Measurements from ENCODE around the gene MREG.

MREG gene

GRCh38 chr2:215919624-215920243, 93.6 kb downstream of the MREG start:
- H4K20me1 ChIP-seq (ENCODE audit: control insufficient read depth, insufficient read depth, low read depth, low read length), result no peaks in the 10 kb centered on the region
- H3K9me3 ChIP-seq (ENCODE audit: control insufficient read depth, insufficient read depth, low read length), result no peaks in the 10 kb centered on the region
- no peaks in the 10 kb centered on the region for H3K36me3 ChIP-seq (ENCODE audit: control insufficient read depth, low read length)
- H3K4me2 ChIP-seq (ENCODE audit: low read length), result no peak overlapping the region
- H3K27ac ChIP-seq (ENCODE audit: low read depth, low read length), result no peak overlapping the region
- no peaks in the 10 kb centered on the region for H3K4me1 ChIP-seq (ENCODE audit: control insufficient read depth, low read length)
- TF ChIP-seq, protein P1, sequence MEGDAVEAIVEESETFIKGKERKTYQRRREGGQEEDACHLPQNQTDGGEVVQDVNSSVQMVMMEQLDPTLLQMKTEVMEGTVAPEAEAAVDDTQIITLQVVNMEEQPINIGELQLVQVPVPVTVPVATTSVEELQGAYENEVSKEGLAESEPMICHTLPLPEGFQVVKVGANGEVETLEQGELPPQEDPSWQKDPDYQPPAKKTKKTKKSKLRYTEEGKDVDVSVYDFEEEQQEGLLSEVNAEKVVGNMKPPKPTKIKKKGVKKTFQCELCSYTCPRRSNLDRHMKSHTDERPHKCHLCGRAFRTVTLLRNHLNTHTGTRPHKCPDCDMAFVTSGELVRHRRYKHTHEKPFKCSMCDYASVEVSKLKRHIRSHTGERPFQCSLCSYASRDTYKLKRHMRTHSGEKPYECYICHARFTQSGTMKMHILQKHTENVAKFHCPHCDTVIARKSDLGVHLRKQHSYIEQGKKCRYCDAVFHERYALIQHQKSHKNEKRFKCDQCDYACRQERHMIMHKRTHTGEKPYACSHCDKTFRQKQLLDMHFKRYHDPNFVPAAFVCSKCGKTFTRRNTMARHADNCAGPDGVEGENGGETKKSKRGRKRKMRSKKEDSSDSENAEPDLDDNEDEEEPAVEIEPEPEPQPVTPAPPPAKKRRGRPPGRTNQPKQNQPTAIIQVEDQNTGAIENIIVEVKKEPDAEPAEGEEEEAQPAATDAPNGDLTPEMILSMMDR (IDR thresholded peaks at IDR 0.05; ENCODE audit: low read depth, low read length, poor library complexity, severe bottlenecking), result no peak
- TF ChIP-seq EZH2phosphoT487 (IDR thresholded peaks at IDR 0.05; ENCODE audit: borderline replicate concordance, low read length), result no peak
- H3F3A ChIP-seq (ENCODE audit: control insufficient read depth, insufficient read depth), result no peaks in the 10 kb centered on the region
- no peak overlapping the region for H3K4me3 ChIP-seq (ENCODE audit: low read length)
- H3K9me2 ChIP-seq (replicated peaks; ENCODE audit: control insufficient read depth, low read length), result no peaks in the 10 kb centered on the region
- H3K79me2 ChIP-seq (ENCODE audit: control insufficient read depth, low read length), result no peaks in the 10 kb centered on the region
- H3K27me3 ChIP-seq (ENCODE audit: control insufficient read depth, low read length), result 0 out of 2 replicates have a peak, but pooled peaks cover 6% of the 10 kb centered on the region

DNA sequence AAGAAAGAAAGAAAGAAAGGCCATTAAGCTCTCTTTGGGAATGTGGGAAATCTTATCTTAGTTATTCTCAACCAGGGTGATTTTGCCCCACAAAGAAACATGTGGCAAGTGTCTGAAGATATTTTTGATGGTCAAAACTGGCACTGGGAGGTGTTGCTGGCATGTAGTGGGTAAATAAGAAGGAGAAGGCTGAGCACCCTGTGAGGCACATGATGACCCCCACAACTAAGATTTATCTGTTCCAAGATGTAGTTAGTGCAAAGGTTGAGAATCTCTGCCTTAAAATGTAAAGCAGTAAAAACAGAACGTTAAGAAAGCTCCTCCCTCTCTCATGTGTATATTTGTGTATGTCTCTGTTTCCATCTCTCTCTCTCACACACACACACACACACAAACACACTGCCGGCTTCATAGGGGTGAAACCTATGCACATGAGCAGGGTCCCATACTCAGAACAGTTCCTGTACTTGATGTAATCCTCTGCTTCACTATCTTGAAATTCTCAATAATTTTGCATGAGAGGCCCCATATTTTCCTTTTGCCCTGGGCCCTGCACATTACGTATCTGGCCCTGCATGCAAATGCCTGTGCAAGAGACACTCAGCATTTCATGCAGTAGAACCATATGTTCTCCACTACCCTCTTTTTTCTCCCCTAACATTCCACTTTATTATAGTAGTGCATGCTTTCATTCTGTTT, 94.3 kb downstream of the MREG start:
- H3F3A ChIP-seq (ENCODE audit: control insufficient read depth, insufficient read depth), result no peaks in the 10 kb centered on the region
- H3K4me2 ChIP-seq (ENCODE audit: low read length), result no peak overlapping the region
- H3K9me3 ChIP-seq (ENCODE audit: control insufficient read depth, insufficient read depth, low read length), result no peaks in the 10 kb centered on the region
- no peak for TF ChIP-seq EZH2phosphoT487 (IDR thresholded peaks at IDR 0.05; ENCODE audit: borderline replicate concordance, low read length)
- TF ChIP-seq, protein P1 (IDR thresholded peaks at IDR 0.05; ENCODE audit: low read depth, low read length, poor library complexity, severe bottlenecking), result no peak
- H3K27me3 ChIP-seq (ENCODE audit: control insufficient read depth, low read length), result 0 out of 2 replicates have a peak, but pooled peaks cover 6% of the 10 kb centered on the region
- H4K20me1 ChIP-seq (ENCODE audit: control insufficient read depth, insufficient read depth, low read depth, low read length), result no peaks in the 10 kb centered on the region
- H3K4me1 ChIP-seq (ENCODE audit: control insufficient read depth, low read length), result no peaks in the 10 kb centered on the region
- no peak overlapping the region for H3K4me3 ChIP-seq (ENCODE audit: low read length)
- no peak overlapping the region for H3K27ac ChIP-seq (ENCODE audit: low read depth, low read length)
- H3K9me2 ChIP-seq (replicated peaks; ENCODE audit: control insufficient read depth, low read length), result no peaks in the 10 kb centered on the region
- H3K79me2 ChIP-seq (ENCODE audit: control insufficient read depth, low read length), result no peaks in the 10 kb centered on the region
- H3K36me3 ChIP-seq (ENCODE audit: control insufficient read depth, low read length), result no peaks in the 10 kb centered on the region

- Histone ChIP-seq H3K27me3 (ENCODE audit: control insufficient read depth, low read length) (0 out of 2 replicates have a peak, but pooled peaks cover 6% of the 10 kb centered on the region), H4K20me1 (ENCODE audit: control insufficient read depth, insufficient read depth, low read depth, low read length) (no peaks in the 10 kb centered on the region), H3K4me3 (ENCODE audit: low read length) (no peak overlapping the region), H3F3A (ENCODE audit: control insufficient read depth, insufficient read depth) (no peaks in the 10 kb centered on the region), H3K9me2 (replicated peaks; ENCODE audit: control insufficient read depth, low read length) (no peaks in the 10 kb centered on the region), H3K4me2 (ENCODE audit: low read length) (no peak overlapping the region), H3K36me3 (ENCODE audit: control insufficient read depth, low read length) (no peaks in the 10 kb centered on the region), H3K9me3 (ENCODE audit: control insufficient read depth, insufficient read depth, low read length) (no peaks in the 10 kb centered on the region), H3K79me2 (ENCODE audit: control insufficient read depth, low read length) (no peaks in the 10 kb centered on the region), H3K27ac (ENCODE audit: low read depth, low read length) (no peak overlapping the region), H3K4me1 (ENCODE audit: control insufficient read depth, low read length) (no peaks in the 10 kb centered on the region)
- TF ChIP-seq, protein P1 (IDR thresholded peaks at IDR 0.05; ENCODE audit: low read depth, low read length, poor library complexity, severe bottlenecking), result no peak
- no peak for TF ChIP-seq EZH2phosphoT487 (IDR thresholded peaks at IDR 0.05; ENCODE audit: borderline replicate concordance, low read length)
These were observed 95.3 kb downstream of the MREG start for GRCh38 chr2:215917953-215918620.
